Measurements from ENCODE around the gene SNRPD3.

SNRPD3 gene

DNA sequence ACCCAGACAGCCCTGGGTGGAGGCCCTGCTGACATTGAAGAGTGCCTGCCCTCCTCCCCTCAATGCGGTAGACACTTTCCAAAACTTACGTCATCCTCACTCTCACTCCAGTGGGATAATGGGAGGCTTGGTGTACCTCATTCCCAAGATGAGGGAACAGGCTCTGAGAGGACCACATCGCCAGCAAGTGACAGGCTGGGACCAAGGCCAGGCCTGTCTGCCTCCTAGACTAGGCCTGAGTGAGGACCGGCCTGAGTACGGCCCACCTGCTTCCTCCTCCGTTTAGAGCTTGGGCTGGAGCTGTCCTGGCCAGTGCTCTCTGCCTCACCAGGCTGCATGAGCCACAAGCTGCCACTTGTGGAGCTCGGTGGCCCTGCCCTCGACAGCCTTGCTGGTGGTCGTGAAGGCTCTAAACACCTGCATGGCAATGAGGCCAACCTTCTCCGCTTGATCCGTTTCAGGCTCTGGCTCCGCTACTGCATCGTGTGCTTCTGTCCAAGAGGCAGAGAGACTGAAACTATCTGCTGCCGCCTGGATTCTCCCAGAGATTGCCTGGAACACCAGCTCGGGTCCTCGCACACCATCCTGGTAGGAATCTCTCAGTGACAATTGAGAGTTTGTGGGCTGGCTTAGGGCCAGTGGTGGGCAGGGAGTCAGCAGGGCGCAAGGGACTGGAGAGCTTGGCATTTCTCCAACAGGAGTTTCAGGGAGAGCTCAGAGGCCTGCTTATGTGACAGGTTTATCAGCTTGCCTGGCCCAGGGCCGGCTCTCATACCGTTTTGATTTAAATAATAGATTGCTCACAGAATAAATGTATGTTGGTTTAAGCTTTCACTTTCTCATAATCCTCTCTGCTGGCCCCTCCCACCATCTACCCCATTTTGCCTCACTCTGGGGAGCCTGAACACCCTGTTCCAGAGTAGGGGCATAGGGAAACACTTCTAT is 27.7 kb downstream of the SNRPD3 start:
- Histone ChIP-seq H3K27ac (ENCODE audit: poor library complexity, severe bottlenecking) (no peak overlapping the region), H3K9me3 (ENCODE audit: severe bottlenecking) (no peaks in the 10 kb centered on the region), H3K36me3 (ENCODE audit: low read depth) (no peaks in the 10 kb centered on the region), H3K4me1 (ENCODE audit: insufficient read depth, poor library complexity, severe bottlenecking) (peaks cover 25% of the 10 kb centered on the region), H3K27me3 (ENCODE audit: insufficient read depth, poor library complexity, severe bottlenecking) (no peaks in the 10 kb centered on the region), H3K4me3 (ENCODE audit: severe bottlenecking) (no peak overlapping the region)
- ATAC-seq (ENCODE audit: low read depth) (no peak), DNase-seq (ENCODE audit: low spot score) (no peak)
- TF ChIP-seq, protein P1, sequence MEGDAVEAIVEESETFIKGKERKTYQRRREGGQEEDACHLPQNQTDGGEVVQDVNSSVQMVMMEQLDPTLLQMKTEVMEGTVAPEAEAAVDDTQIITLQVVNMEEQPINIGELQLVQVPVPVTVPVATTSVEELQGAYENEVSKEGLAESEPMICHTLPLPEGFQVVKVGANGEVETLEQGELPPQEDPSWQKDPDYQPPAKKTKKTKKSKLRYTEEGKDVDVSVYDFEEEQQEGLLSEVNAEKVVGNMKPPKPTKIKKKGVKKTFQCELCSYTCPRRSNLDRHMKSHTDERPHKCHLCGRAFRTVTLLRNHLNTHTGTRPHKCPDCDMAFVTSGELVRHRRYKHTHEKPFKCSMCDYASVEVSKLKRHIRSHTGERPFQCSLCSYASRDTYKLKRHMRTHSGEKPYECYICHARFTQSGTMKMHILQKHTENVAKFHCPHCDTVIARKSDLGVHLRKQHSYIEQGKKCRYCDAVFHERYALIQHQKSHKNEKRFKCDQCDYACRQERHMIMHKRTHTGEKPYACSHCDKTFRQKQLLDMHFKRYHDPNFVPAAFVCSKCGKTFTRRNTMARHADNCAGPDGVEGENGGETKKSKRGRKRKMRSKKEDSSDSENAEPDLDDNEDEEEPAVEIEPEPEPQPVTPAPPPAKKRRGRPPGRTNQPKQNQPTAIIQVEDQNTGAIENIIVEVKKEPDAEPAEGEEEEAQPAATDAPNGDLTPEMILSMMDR (IDR thresholded peaks at IDR 0.05; ENCODE audit: poor library complexity, severe bottlenecking): no peak

DNA sequence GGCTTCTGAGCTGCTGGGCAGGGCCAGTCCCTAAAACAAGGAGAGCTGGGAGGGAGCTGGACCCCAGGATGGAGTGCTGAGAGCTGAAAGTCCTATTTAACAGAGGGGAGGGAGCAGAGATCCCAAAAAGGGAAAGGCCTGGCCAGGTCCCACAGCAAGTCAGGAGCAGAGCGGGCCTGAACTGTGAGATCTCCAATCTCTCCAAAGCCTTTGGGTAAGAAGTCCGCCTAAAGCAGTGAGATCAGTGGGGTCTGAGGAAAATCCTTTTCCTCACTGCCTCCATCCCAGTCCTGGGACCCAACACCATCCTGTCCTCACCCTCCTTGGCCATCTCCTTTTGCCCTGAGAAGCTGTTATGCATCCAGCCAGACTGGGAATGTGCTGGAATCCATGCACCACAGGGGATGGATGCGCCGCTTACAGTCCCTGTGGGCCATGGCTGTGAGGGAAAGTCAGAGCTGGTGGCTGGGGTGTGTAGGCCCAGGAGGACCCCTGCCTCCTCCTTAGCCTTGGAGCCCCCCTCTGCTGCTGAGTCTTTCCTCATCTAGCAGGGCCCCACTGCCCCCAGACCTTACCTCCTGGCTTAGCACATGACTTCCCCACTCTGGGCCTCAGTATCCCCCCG is 28.5 kb downstream of the SNRPD3 start:
- DNase-seq (ENCODE audit: low spot score): no peak
- no peak for ATAC-seq (ENCODE audit: low read depth)
- TF ChIP-seq, protein P1 (IDR thresholded peaks at IDR 0.05; ENCODE audit: poor library complexity, severe bottlenecking): no peak

DNA sequence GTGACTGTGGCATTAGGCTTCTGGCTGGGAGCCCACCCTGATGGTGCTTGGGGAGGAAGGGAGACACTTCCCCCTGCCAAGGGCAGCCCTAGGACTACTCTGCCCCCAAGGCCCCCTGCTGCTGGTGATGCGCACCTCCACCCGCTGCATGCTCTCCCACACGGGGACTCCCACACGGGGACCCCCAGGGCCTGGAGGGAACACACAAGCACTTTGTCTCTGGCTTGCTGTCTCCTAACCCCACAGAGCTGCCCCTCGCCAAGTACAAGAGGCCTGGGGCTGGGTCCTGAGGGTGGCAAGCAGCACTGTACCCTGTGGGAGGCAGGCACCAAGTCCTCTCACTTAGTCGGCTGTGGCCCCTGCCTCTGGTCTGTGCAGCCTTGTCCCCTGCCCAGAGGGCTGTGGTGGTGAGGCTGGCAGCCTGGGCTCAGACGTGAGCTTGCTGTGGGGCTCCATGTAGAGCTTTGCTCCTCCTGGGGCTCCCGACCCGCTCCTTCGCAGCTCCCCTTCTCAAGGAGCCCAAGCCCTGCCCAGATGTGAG is 29.1 kb downstream of the SNRPD3 start:
- ATAC-seq (ENCODE audit: low read depth) (no peak), DNase-seq (ENCODE audit: low spot score) (no peak)
- H3K4me3 ChIP-seq (ENCODE audit: severe bottlenecking): no peak overlapping the region
- peaks cover 10% of the 10 kb centered on the region for H3K4me1 ChIP-seq (ENCODE audit: insufficient read depth, poor library complexity, severe bottlenecking)
- H3K9me3 ChIP-seq (ENCODE audit: severe bottlenecking): no peaks in the 10 kb centered on the region
- H3K27ac ChIP-seq (ENCODE audit: poor library complexity, severe bottlenecking): no peak overlapping the region
- TF ChIP-seq, protein P1 (IDR thresholded peaks at IDR 0.05; ENCODE audit: poor library complexity, severe bottlenecking): no peak
- no peaks in the 10 kb centered on the region for H3K27me3 ChIP-seq (ENCODE audit: insufficient read depth, poor library complexity, severe bottlenecking)
- H3K36me3 ChIP-seq (ENCODE audit: low read depth): no peaks in the 10 kb centered on the region

More for the DNA sequence above, 28.5 kb downstream of the SNRPD3 start:
- Histone ChIP-seq H3K4me1 (ENCODE audit: insufficient read depth, poor library complexity, severe bottlenecking) (peaks cover 17% of the 10 kb centered on the region), H3K36me3 (ENCODE audit: low read depth) (no peaks in the 10 kb centered on the region), H3K9me3 (ENCODE audit: severe bottlenecking) (no peaks in the 10 kb centered on the region), H3K27me3 (ENCODE audit: insufficient read depth, poor library complexity, severe bottlenecking) (no peaks in the 10 kb centered on the region), H3K4me3 (ENCODE audit: severe bottlenecking) (no peak overlapping the region), H3K27ac (ENCODE audit: poor library complexity, severe bottlenecking) (no peak overlapping the region)

DNA sequence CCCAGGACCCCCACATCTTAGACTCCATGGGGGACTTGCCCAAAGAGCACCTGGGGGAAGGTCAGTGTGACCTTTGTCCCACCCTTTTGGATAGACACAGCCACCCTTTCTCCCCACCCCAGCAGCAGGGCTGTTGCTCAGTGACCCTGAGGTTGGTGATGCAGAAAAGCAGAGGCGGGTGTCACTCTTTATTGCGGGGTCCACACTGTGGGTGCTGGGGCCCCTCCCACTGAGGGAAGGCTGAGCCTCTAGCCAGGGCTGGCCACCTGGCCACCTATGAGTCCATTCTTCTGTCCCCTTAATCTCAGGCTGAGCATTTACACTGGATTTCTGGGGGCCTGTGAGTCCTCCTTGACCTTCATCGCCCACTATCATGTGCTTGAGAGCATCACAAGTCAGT is 29.7 kb downstream of the SNRPD3 start:
- TF ChIP-seq, protein P1 (IDR thresholded peaks at IDR 0.05; ENCODE audit: poor library complexity, severe bottlenecking): no peak
- H3K4me3 ChIP-seq (ENCODE audit: severe bottlenecking): no peak overlapping the region
- DNase-seq (ENCODE audit: low spot score) (no peak), ATAC-seq (ENCODE audit: low read depth) (no peak)
- peaks cover 5% of the 10 kb centered on the region for H3K4me1 ChIP-seq (ENCODE audit: insufficient read depth, poor library complexity, severe bottlenecking)
- H3K9me3 ChIP-seq (ENCODE audit: severe bottlenecking): no peaks in the 10 kb centered on the region
- H3K27ac ChIP-seq (ENCODE audit: poor library complexity, severe bottlenecking): no peak overlapping the region
- no peaks in the 10 kb centered on the region for H3K36me3 ChIP-seq (ENCODE audit: low read depth)
- H3K27me3 ChIP-seq (ENCODE audit: insufficient read depth, poor library complexity, severe bottlenecking): no peaks in the 10 kb centered on the region
